ENCODE results near the gene STAC2. TPM values are rescaled to one million over a fixed set of nuclear protein-coding genes. Genes with fewer than 3 reads are reported as not detected.

STAC2 gene
- total and polyA plus RNA-seq, 7 donors: under 0.01 to 1.1 (median 0.31) TPM; not detected in 1

GRCh38 chr17:39173526-39174274 is 52.0 kb downstream of the STAC2 start:
- intact Hi-C loops (cut with DNase I): no loop called here
- no peak for TF ChIP-seq POLR2AphosphoS5 (IDR thresholded peaks at IDR 0.05)
- H3K27ac ChIP-seq: no peak overlapping the region
- H3K4me3 ChIP-seq: no peak overlapping the region
- no peaks in the 10 kb centered on the region for H3K27me3 ChIP-seq
- H3K36me3 ChIP-seq: peaks cover 0 to 16% (median 9%) of the 10 kb centered on the region in 4 donors
- H3K4me1 ChIP-seq: peaks cover 0 to 10% (median 5%) of the 10 kb centered on the region in 4 donors
- H3K9me3 ChIP-seq: no peaks in the 10 kb centered on the region
- no peak for DNase-seq
- WGBS, 2 donors: 54 to 64% methylated on average over 10 of the region's 10 CpGs

DNA sequence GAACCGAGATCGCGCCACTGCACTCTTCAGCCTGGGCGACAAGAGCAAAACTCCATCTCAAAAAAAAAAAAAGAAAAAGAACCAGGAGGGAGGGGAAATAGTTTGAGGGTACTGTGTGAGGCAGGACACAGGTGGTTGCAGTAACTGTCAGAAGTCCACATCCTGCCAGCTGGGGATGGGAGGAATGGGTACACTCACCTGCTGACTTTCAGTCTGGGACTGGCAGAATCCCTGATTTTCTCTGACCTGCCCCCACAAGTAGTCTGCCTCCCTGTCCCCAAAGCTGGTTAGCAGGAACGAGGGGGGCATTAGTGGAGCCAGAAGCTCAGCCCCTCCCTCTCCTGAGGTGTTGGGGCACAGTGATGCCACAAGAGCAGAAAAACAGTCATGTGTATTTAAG is 52.7 kb downstream of the STAC2 start:
- no peak for DNase-seq
- no peaks in the 10 kb centered on the region for H3K27me3 ChIP-seq
- peaks cover 0 to 10% (median 5%) of the 10 kb centered on the region in 4 donors for H3K4me1 ChIP-seq
- no peaks in the 10 kb centered on the region for H3K9me3 ChIP-seq
- no peak for TF ChIP-seq EP300 (IDR thresholded peaks at IDR 0.05)
- no peak for TF ChIP-seq POLR2A (IDR thresholded peaks at IDR 0.05)
- no peak for TF ChIP-seq CTCF (IDR thresholded peaks at IDR 0.05)
- TF ChIP-seq POLR2AphosphoS5 (IDR thresholded peaks at IDR 0.05): no peak
- intact Hi-C loops (cut with DNase I): no loop called here
- peaks cover 0 to 16% (median 9%) of the 10 kb centered on the region in 4 donors for H3K36me3 ChIP-seq
- H3K27ac ChIP-seq: no peak overlapping the region
- WGBS, 2 donors: 43 to 81% methylated on average over 5 of the region's 5 CpGs
- H3K4me3 ChIP-seq: no peak overlapping the region

GRCh38 chr17:39171933-39172332 is 53.8 kb downstream of the STAC2 start:
- WGBS, 2 donors: 75 to 77% methylated on average over 5 of the region's 5 CpGs
- Histone ChIP-seq H3K4me3 (no peak overlapping the region), H3K36me3 (peaks cover 0 to 8% (median 1%) of the 10 kb centered on the region in 4 donors), H3K27ac (no peak overlapping the region), H3K9me3 (no peaks in the 10 kb centered on the region), H3K4me1 (peaks cover 0 to 18% (median 5%) of the 10 kb centered on the region in 4 donors), H3K27me3 (no peaks in the 10 kb centered on the region)
- intact Hi-C loops (cut with DNase I): no loop called here
- no peak for TF ChIP-seq POLR2A (IDR thresholded peaks at IDR 0.05)
- no peak for TF ChIP-seq POLR2AphosphoS5 (IDR thresholded peaks at IDR 0.05)
- TF ChIP-seq EP300 (IDR thresholded peaks at IDR 0.05): no peak
- TF ChIP-seq CTCF (IDR thresholded peaks at IDR 0.05): no peak
- DNase-seq: no peak

GRCh38 chr17:39170558-39170957 is 55.2 kb downstream of the STAC2 start:
- Histone ChIP-seq H3K4me1 (peaks cover 0 to 22% (median 7%) of the 10 kb centered on the region in 4 donors), H3K4me3 (no peak overlapping the region), H3K27ac (no peak overlapping the region), H3K36me3 (no peaks in the 10 kb centered on the region), H3K9me3 (no peaks in the 10 kb centered on the region), H3K27me3 (no peaks in the 10 kb centered on the region)
- no peak for DNase-seq
- TF ChIP-seq POLR2AphosphoS5 (IDR thresholded peaks at IDR 0.05) (no peak), CTCF (IDR thresholded peaks at IDR 0.05) (no peak), POLR2A (IDR thresholded peaks at IDR 0.05) (no peak), EP300 (IDR thresholded peaks at IDR 0.05) (no peak)
- intact Hi-C loops (cut with DNase I): no loop called here
- WGBS, 2 donors: 64 to 71% methylated on average over 6 of the region's 6 CpGs

DNA sequence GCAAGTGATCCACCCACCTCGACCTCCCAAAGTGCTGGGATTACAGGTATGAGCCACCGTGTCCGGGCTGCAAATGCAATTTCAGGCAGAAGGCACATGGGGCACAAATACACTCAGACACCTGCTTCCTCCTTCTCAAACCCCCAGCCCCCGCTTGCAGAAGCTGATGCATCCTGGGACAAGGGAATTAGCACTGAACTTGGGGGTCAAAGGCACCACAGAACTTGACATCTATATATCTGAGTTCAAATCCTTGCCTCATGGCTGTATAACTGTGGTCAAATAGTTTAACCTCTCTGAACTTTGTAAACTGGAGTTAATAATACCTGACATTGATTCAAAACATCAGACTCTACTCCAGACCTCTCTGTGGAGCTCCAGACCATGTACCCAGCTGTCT is 55.6 kb downstream of the STAC2 start:
- H3K27ac ChIP-seq: no peak overlapping the region
- DNase-seq: no peak
- no peaks in the 10 kb centered on the region for H3K27me3 ChIP-seq
- TF ChIP-seq EP300 (IDR thresholded peaks at IDR 0.05): no peak
- no peak for TF ChIP-seq POLR2AphosphoS5 (IDR thresholded peaks at IDR 0.05)
- no peak for TF ChIP-seq POLR2A (IDR thresholded peaks at IDR 0.05)
- TF ChIP-seq CTCF (IDR thresholded peaks at IDR 0.05): no peak
- 46 to 53% methylated on average over 4 of the region's 4 CpGs for WGBS, 2 donors
- H3K4me1 ChIP-seq: peaks cover 0 to 24% (median 9%) of the 10 kb centered on the region in 4 donors
- no peaks in the 10 kb centered on the region for H3K9me3 ChIP-seq
- no peak overlapping the region for H3K4me3 ChIP-seq
- intact Hi-C loops (cut with DNase I): no loop called here
- no peaks in the 10 kb centered on the region for H3K36me3 ChIP-seq

All from sigmoid colon (tissue), 7 donors.